ENCODE measurements around the gene INPP5D. TPM values are rescaled to one million over a fixed set of nuclear protein-coding genes. Genes with fewer than 3 reads are reported as not detected.

INPP5D gene
- polyA plus RNA-seq, 3 donors, result 30.6 to 90.2 (median 54.8) TPM

DNA sequence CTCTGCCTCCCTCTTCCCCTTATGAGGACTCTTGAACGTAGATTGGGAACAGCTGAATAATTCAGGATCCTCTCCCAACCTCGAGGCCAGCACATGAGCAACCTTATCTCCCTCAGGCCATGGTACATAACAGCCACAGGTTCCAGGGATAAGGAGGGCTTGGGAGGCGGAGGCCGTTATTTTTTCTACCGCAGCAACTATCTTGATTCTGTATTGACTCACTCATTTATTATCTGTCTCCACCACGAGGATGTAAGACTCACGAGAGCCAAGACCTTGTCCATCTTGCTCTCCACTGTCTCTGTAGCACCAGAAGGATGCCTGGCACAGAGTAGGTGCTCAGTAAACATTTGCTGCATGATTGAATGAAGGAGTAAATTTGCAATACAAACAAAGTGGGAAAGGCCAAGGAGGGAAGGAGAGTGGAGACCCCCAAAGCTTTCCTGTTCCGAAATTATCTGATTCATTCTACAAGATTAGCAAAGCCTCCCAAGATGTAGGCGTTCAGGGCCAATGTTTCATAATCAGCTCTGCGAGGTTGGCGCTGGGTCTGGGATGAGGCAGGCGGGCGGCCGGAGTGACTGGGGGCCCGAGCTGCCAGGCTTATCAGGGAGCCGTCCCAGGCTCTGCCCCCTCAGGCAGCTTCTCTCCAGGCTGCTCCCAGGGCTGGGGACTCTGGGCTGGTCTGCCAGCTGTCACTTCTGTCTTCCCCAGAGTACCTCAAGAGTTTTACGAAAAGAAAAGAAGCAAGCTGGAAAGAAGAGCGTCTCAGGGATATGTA lies 31.6 kb downstream of the INPP5D start:
- H3K27ac Mint-ChIP-seq, result peak overlapping the region; percentile 90 to 98 (median 97)
- Histone ChIP-seq H3K4me1 (ENCODE audit: control insufficient read depth in 1 of 2, insufficient read depth in 2 of 2, low read length in 2 of 2) (peaks cover 61 to 64% of the 10 kb centered on the region in 2 donors), H3K36me3 (replicated peaks in 1 of 2; ENCODE audit: control insufficient read depth in 1 of 2, insufficient read depth in 2 of 2, low read length in 2 of 2) (peaks cover 21 to 57% of the 10 kb centered on the region in 2 donors), H3K79me2 (ENCODE audit: insufficient read depth, low read length) (peaks cover 95% of the 10 kb centered on the region), H3K27me3 (ENCODE audit: control insufficient read depth in 2 of 2, insufficient read depth in 2 of 2, low read length in 2 of 2) (no peaks in the 10 kb centered on the region), H3K27ac (ENCODE audit: low read depth in 1 of 2, low read length in 2 of 2) (peak overlapping the region; percentile 71 to 95), H3K4me3 (replicated peaks in 1 of 3; ENCODE audit: low read depth in 2 of 3, low read length in 3 of 3) (peak overlapping the region in 1 of 3 experiments; percentile 73), H2AFZ (ENCODE audit: insufficient read depth, low read depth, low read length, poor library complexity, severe bottlenecking) (no peak overlapping the region), H4K20me1 (ENCODE audit: insufficient read depth, low read length) (peaks cover 89% of the 10 kb centered on the region), H3K9ac (ENCODE audit: insufficient read depth, low read length, poor library complexity, severe bottlenecking) (no peak overlapping the region), H3K4me2 (replicated peaks; ENCODE audit: extremely low read depth, low read length, poor library complexity, severe bottlenecking) (peak overlapping the region; percentile 84), H3K9me3 (replicated peaks in 1 of 2; ENCODE audit: control insufficient read depth in 1 of 2, insufficient read depth in 1 of 2, low read length in 2 of 2) (no peaks in the 10 kb centered on the region)
- TF ChIP-seq, protein P1, sequence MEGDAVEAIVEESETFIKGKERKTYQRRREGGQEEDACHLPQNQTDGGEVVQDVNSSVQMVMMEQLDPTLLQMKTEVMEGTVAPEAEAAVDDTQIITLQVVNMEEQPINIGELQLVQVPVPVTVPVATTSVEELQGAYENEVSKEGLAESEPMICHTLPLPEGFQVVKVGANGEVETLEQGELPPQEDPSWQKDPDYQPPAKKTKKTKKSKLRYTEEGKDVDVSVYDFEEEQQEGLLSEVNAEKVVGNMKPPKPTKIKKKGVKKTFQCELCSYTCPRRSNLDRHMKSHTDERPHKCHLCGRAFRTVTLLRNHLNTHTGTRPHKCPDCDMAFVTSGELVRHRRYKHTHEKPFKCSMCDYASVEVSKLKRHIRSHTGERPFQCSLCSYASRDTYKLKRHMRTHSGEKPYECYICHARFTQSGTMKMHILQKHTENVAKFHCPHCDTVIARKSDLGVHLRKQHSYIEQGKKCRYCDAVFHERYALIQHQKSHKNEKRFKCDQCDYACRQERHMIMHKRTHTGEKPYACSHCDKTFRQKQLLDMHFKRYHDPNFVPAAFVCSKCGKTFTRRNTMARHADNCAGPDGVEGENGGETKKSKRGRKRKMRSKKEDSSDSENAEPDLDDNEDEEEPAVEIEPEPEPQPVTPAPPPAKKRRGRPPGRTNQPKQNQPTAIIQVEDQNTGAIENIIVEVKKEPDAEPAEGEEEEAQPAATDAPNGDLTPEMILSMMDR (IDR thresholded peaks at IDR 0.05), result no peak
- peaks cover 0 to under 1% (median 0%) of the 10 kb centered on the region in 3 donors for H3K27me3 Mint-ChIP-seq (ENCODE audit: low read depth in 3 of 3)
- WGBS (ENCODE audit: insufficient coverage), result 44% methylated on average over 9 of the region's 18 CpGs
- H3K4me1 Mint-ChIP-seq, result peaks cover 68% of the 10 kb centered on the region
- intact Hi-C loops (cut with micrococcal nuclease), result loop anchor here in 1 of 2 donors (10.0 kb wide), 1 partner anchor 153 kb away; no protein-coding TSS in a partner anchor
- H3K4me3 Mint-ChIP-seq, result peak overlapping the region in 1 of 2 donors; percentile 27
- H3K9me3 Mint-ChIP-seq, result no peaks in the 10 kb centered on the region
- H3K36me3 Mint-ChIP-seq, result peaks cover 52 to 74% of the 10 kb centered on the region in 2 donors
- no peak for DNase-seq

DNA sequence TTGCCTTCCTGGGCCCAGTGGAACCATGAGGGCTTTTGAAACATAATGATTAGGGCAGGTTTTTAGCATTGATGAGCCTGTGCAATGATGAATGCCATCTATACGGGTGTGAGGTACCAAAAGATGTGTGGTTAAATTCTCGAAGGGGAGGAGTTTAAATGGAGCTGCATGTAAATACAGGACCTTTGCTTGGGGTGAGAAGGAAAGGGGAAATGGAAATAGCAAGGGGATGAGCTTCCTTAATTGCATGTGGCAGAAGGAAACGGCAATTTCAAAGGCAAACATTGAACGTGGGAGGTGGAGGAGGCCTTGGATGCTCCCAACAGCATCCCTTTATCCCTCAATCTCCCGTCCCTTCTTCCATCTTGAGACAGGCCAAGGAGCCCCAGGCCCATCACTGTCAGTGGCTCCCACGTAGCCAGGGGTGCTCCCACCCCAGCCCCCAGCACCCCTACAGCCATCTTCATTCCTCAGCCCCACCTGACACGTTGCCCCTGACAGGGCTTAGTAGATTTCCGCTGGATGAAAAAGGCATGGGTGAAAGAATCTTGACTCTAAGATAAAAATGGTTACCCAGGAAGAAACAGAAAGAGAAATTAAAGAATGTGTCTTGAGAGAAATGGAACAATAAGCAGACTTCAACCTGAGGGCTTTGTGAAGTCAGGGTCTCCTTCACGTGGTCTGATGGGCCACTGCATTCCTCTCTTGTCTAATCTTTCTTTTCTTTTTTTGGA lies 32.5 kb downstream of the INPP5D start:
- H3K27ac ChIP-seq (ENCODE audit: low read depth in 1 of 2, low read length in 2 of 2), result peak overlapping the region; percentile 71 to 95
- DNase-seq, result peak; percentile 70 to 77 (median 72)
- peak overlapping the region; percentile 94 to 98 (median 97) for H3K27ac Mint-ChIP-seq

More for the DNA sequence above, 32.5 kb downstream of the INPP5D start:
- H3K36me3 ChIP-seq (replicated peaks in 1 of 2; ENCODE audit: control insufficient read depth in 1 of 2, insufficient read depth in 2 of 2, low read length in 2 of 2), result peaks cover 21 to 62% of the 10 kb centered on the region in 2 donors
- no peaks in the 10 kb centered on the region for H3K27me3 ChIP-seq (ENCODE audit: control insufficient read depth in 2 of 2, insufficient read depth in 2 of 2, low read length in 2 of 2)
- H3K9me3 ChIP-seq (replicated peaks in 1 of 2; ENCODE audit: control insufficient read depth in 1 of 2, insufficient read depth in 1 of 2, low read length in 2 of 2), result no peaks in the 10 kb centered on the region
- TF ChIP-seq, protein P1 (IDR thresholded peaks at IDR 0.05), result no peak
- peak overlapping the region; percentile 71 for H3K9ac ChIP-seq (ENCODE audit: insufficient read depth, low read length, poor library complexity, severe bottlenecking)
- H3K4me1 Mint-ChIP-seq, result peaks cover 66% of the 10 kb centered on the region
- H3K9me3 Mint-ChIP-seq, result no peaks in the 10 kb centered on the region
- H3K79me2 ChIP-seq (ENCODE audit: insufficient read depth, low read length), result peaks cover 100% of the 10 kb centered on the region
- H3K4me1 ChIP-seq (ENCODE audit: control insufficient read depth in 1 of 2, insufficient read depth in 2 of 2, low read length in 2 of 2), result peaks cover 53 to 55% of the 10 kb centered on the region in 2 donors
- H4K20me1 ChIP-seq (ENCODE audit: insufficient read depth, low read length), result peaks cover 98% of the 10 kb centered on the region
- peak overlapping the region; percentile 70 to 85 for H3K4me3 Mint-ChIP-seq
- intact Hi-C loops (cut with micrococcal nuclease), result loop anchor here in 1 of 2 donors (10.0 kb wide), 1 partner anchor 152 kb away; no protein-coding TSS in a partner anchor
- peaks cover 55 to 70% of the 10 kb centered on the region in 2 donors for H3K36me3 Mint-ChIP-seq
- H3K27me3 Mint-ChIP-seq (ENCODE audit: low read depth in 3 of 3), result no peaks in the 10 kb centered on the region
- peak overlapping the region; percentile 84 for H3K4me2 ChIP-seq (replicated peaks; ENCODE audit: extremely low read depth, low read length, poor library complexity, severe bottlenecking)
- WGBS (ENCODE audit: insufficient coverage), result 15% methylated on average over 3 of the region's 9 CpGs
- no peak overlapping the region for H2AFZ ChIP-seq (ENCODE audit: insufficient read depth, low read depth, low read length, poor library complexity, severe bottlenecking)
- H3K4me3 ChIP-seq (replicated peaks in 1 of 3; ENCODE audit: low read depth in 2 of 3, low read length in 3 of 3), result peak overlapping the region; percentile 26 to 73 (median 29)

Data from CD14-positive monocyte (primary cell).